ENCODE data around the gene ROM1. TPM values are rescaled to one million over a fixed set of nuclear protein-coding genes. Genes with fewer than 3 reads are reported as not detected.

Gene ROM1
- polyA plus RNA-seq, 1 donor (not counting 4 experiments of a cell fraction or from before 2014, with no cell fraction given), result 1.5 TPM

- Histone ChIP-seq H3K4me3 (ENCODE audit: control insufficient read depth in 2 of 3, extremely low read depth in 1 of 3, insufficient read depth in 2 of 3, low read depth in 1 of 3, low read length in 3 of 3) (no peak overlapping the region), H3K4me2 (ENCODE audit: control insufficient read depth, extremely low read depth, insufficient read depth, low read depth, low read length) (no peak overlapping the region), H3K27ac (ENCODE audit: control insufficient read depth, insufficient read depth, low read length) (no peak overlapping the region), H3K27me3 (ENCODE audit: control insufficient read depth, extremely low read depth, insufficient read depth, low read length) (no peaks in the 10 kb centered on the region), H3K36me3 (ENCODE audit: control insufficient read depth in 2 of 2, extremely low read depth in 1 of 2, insufficient read depth in 2 of 2, low read length in 2 of 2) (peaks cover 13 to 14% of the 10 kb centered on the region in 2 experiments), H3K9ac (ENCODE audit: control insufficient read depth, extremely low read depth, insufficient read depth, low read length) (no peak overlapping the region), H3K9me1 (ENCODE audit: control insufficient read depth, extremely low read depth, insufficient read depth, low read length) (no peaks in the 10 kb centered on the region), H3K9me3 (ENCODE audit: control insufficient read depth, low read depth, low read length) (no peaks in the 10 kb centered on the region), H4K20me1 (ENCODE audit: control insufficient read depth, extremely low read depth, insufficient read depth, low read length) (no peaks in the 10 kb centered on the region), H3K79me2 (ENCODE audit: control insufficient read depth, insufficient read depth, low read length) (peaks cover 6% of the 10 kb centered on the region), H2AFZ (ENCODE audit: control insufficient read depth, low read length) (no peak overlapping the region), H3K4me1 (ENCODE audit: control insufficient read depth, extremely low read depth, insufficient read depth, low read length) (peaks cover 3% of the 10 kb centered on the region)
- dilution Hi-C loops (cut with MboI; ENCODE audit: extremely low pct_ligation_motif_present, low sequenced_read_pairs), result no loop called here
- DNase-seq (ENCODE audit: low read depth, low spot score) (no peak), FAIRE-seq (no peak)
- no peak for TF ChIP-seq CTCF (optimal IDR thresholded peaks at IDR 0.05 in 1 of 3, IDR thresholded peaks at IDR 0.05 in 1 of 3, conservative IDR thresholded peaks at IDR 0.05 in 1 of 3; ENCODE audit: extremely low read depth in 1 of 3, insufficient read depth in 2 of 3, low read length in 3 of 3)
- TF ChIP-seq EZH2 (IDR thresholded peaks at IDR 0.05; ENCODE audit: low read length), result no peak
Measured at GRCh38 chr11:62605902-62606301, 7.2 kb upstream of the ROM1 start.

- Histone ChIP-seq H3K4me3 (ENCODE audit: control insufficient read depth in 2 of 3, extremely low read depth in 1 of 3, insufficient read depth in 2 of 3, low read depth in 1 of 3, low read length in 3 of 3) (no peak overlapping the region), H3K36me3 (ENCODE audit: control insufficient read depth in 2 of 2, extremely low read depth in 1 of 2, insufficient read depth in 2 of 2, low read length in 2 of 2) (peaks cover 13 to 14% of the 10 kb centered on the region in 2 experiments), H3K9ac (ENCODE audit: control insufficient read depth, extremely low read depth, insufficient read depth, low read length) (no peak overlapping the region), H3K27me3 (ENCODE audit: control insufficient read depth, extremely low read depth, insufficient read depth, low read length) (no peaks in the 10 kb centered on the region), H2AFZ (ENCODE audit: control insufficient read depth, low read length) (no peak overlapping the region), H3K4me2 (ENCODE audit: control insufficient read depth, extremely low read depth, insufficient read depth, low read depth, low read length) (no peak overlapping the region), H3K79me2 (ENCODE audit: control insufficient read depth, insufficient read depth, low read length) (no peaks in the 10 kb centered on the region), H3K27ac (ENCODE audit: control insufficient read depth, insufficient read depth, low read length) (no peak overlapping the region), H3K4me1 (ENCODE audit: control insufficient read depth, extremely low read depth, insufficient read depth, low read length) (peaks cover 8% of the 10 kb centered on the region), H4K20me1 (ENCODE audit: control insufficient read depth, extremely low read depth, insufficient read depth, low read length) (no peaks in the 10 kb centered on the region), H3K9me3 (ENCODE audit: control insufficient read depth, low read depth, low read length) (no peaks in the 10 kb centered on the region), H3K9me1 (ENCODE audit: control insufficient read depth, extremely low read depth, insufficient read depth, low read length) (no peaks in the 10 kb centered on the region)
- FAIRE-seq (no peak), DNase-seq (ENCODE audit: low read depth, low spot score) (no peak)
- dilution Hi-C loops (cut with MboI; ENCODE audit: extremely low pct_ligation_motif_present, low sequenced_read_pairs), result no loop called here
- TF ChIP-seq EZH2 (IDR thresholded peaks at IDR 0.05; ENCODE audit: low read length) (no peak), CTCF (optimal IDR thresholded peaks at IDR 0.05 in 1 of 3, IDR thresholded peaks at IDR 0.05 in 1 of 3, conservative IDR thresholded peaks at IDR 0.05 in 1 of 3; ENCODE audit: extremely low read depth in 1 of 3, insufficient read depth in 2 of 3, low read length in 3 of 3) (no peak)
Measured at GRCh38 chr11:62607714-62608113, 5.3 kb upstream of the ROM1 start.

Data from keratinocyte (primary cell).